Effector CD4-positive, alpha-beta T cell (primary cell): ENCODE measurements around the gene TEK.

Source experiments
- DNase-seq: peaks from one replicate; pipeline ENCODE4 v3.0.0-alpha.2; 2020

The TEK gene

GRCh38 chr9:27125030-27125429 is 16.0 kb downstream of the TEK start:
- DNase-seq, result no peak

- DNase-seq, result no peak
These were observed 16.9 kb downstream of the TEK start for GRCh38 chr9:27125936-27126335.

GRCh38 chr9:27126670-27127069 is 17.6 kb downstream of the TEK start:
- DNase-seq, result no peak

GRCh38 chr9:27129221-27129620 is 20.2 kb downstream of the TEK start:
- DNase-seq, result no peak

GRCh38 chr9:27131731-27132130 is 22.7 kb downstream of the TEK start:
- no peak for DNase-seq

- no peak for DNase-seq
These were observed 24.8 kb downstream of the TEK start for GRCh38 chr9:27133817-27134216.

GRCh38 chr9:27142299-27142930 is 33.4 kb downstream of the TEK start:
- DNase-seq, result no peak

- DNase-seq, result no peak
These were observed 36.1 kb downstream of the TEK start for GRCh38 chr9:27145143-27145542.

- no peak for DNase-seq
These were observed 40.6 kb downstream of the TEK start for GRCh38 chr9:27149651-27150050.

GRCh38 chr9:27150746-27151406 is 41.9 kb downstream of the TEK start:
- no peak for DNase-seq

- no peak for DNase-seq
These were observed 42.8 kb downstream of the TEK start for GRCh38 chr9:27151693-27152404.

GRCh38 chr9:27152405-27152718 is 43.3 kb downstream of the TEK start:
- DNase-seq, result no peak

- DNase-seq, result no peak
These were observed 45.9 kb downstream of the TEK start for GRCh38 chr9:27154908-27155307.

GRCh38 chr9:27157097-27157496 is 48.1 kb downstream of the TEK start:
- no peak for DNase-seq

GRCh38 chr9:27157736-27158135 is 48.7 kb downstream of the TEK start:
- DNase-seq, result no peak

GRCh38 chr9:27160636-27161035 is 51.6 kb downstream of the TEK start:
- DNase-seq, result no peak

- no peak for DNase-seq
These were observed 53.0 kb downstream of the TEK start for GRCh38 chr9:27162045-27162444.

- DNase-seq, result no peak
These were observed 56.0 kb downstream of the TEK start for GRCh38 chr9:27165068-27165467.

GRCh38 chr9:27165670-27166069 is 56.6 kb downstream of the TEK start:
- DNase-seq, result no peak

GRCh38 chr9:27168496-27168895 is 59.5 kb downstream of the TEK start:
- no peak for DNase-seq

GRCh38 chr9:27168951-27169350 is 59.9 kb downstream of the TEK start:
- no peak for DNase-seq

- DNase-seq, result no peak
These were observed 67.9 kb downstream of the TEK start for GRCh38 chr9:27176971-27177370.

- no peak for DNase-seq
These were observed 70.3 kb downstream of the TEK start for GRCh38 chr9:27179245-27179865.

- DNase-seq, result no peak
These were observed 72.4 kb downstream of the TEK start for GRCh38 chr9:27181381-27181780.
